ENCODE data around the gene OLR1.

DNA sequence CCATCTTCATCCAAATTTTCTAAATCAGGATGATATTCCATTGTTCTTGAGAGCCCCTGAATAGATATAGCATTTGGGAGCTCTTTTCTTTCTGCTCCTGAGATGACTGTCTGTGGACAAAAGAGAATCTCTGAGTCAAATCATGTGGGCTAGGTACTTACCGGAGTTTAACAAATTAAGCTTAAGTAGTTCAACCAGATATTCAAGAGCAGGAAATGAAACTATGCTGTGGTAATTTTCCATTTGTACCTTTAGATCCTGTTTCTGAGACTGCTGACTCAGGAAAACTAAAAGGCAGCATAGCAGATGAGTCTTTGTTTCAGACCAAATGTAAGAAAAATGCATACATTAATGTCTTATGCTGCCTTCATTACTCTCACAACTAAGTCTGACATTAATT is 41.9 kb downstream of the OLR1 start, which contains the start of gene CLEC7A:
- TF ChIP-seq GATA2 (IDR thresholded peaks at IDR 0.05; ENCODE audit: low read depth, low read length) (no peak), GATA3 (IDR thresholded peaks at IDR 0.05; ENCODE audit: low read depth, low read length) (no peak)
